K562 (cell line): ENCODE data around the gene MTHFS. TPM values are rescaled to one million over a fixed set of nuclear protein-coding genes. Genes with fewer than 3 reads are reported as not detected.

ENCODE experiments used
- AFF4 ChIP-seq: sonication (generic); formaldehyde crosslinking; IDR thresholded peaks from 2 replicates; pipeline ENCODE4 v1.8.0; 2023; ENCODE audit warnings: mild to moderate bottlenecking, missing genetic modification reagents
- ARHGAP35 ChIP-seq: fragments of 450-650 bp; IDR thresholded peaks from 2 replicates; pipeline ENCODE4 v1.6.1; 2018; ENCODE audit not compliant: partially characterized antibody
- CEBPB ChIP-seq: fragments of 450-650 bp; IDR thresholded peaks from 2 replicates; pipeline ENCODE4 v1.6.1; 2016; ENCODE audit warnings: missing genetic modification characterization, missing compliant biosample characterization
- CLOCK ChIP-seq: fragments of 250-450 bp; sonication (Bioruptor Pico); IDR thresholded peaks from 2 replicates; pipeline ENCODE4 v1.4.0; 2020; ENCODE audit warnings: mild to moderate bottlenecking, moderate library complexity, borderline replicate concordance
- CTBP1 ChIP-seq: fragments of 450-650 bp; IDR thresholded peaks from 2 replicates; pipeline ENCODE4 v1.6.1; 2016; ENCODE audit warnings: borderline replicate concordance
- NR2F6 ChIP-seq: fragments of 450-650 bp; formaldehyde crosslinking; IDR thresholded peaks from 2 replicates; pipeline ENCODE4 v1.4.0; 2020; ENCODE audit warnings: mild to moderate bottlenecking
- RFX1 ChIP-seq: fragments of 450-650 bp; IDR thresholded peaks from 2 replicates; pipeline ENCODE4 v1.6.1; 2016; ENCODE audit warnings: mild to moderate bottlenecking, moderate library complexity
- RUNX1 ChIP-seq: sonication (generic); IDR thresholded peaks from 2 replicates; pipeline ENCODE4 v1.6.1; 2016; ENCODE audit warnings: antibody characterized with exemption, low read depth
- TFAP4 ChIP-seq: sonication (generic); formaldehyde crosslinking; IDR thresholded peaks from 2 replicates; pipeline ENCODE4 v1.8.0; 2022; ENCODE audit warnings: missing genetic modification reagents, mild to moderate bottlenecking, moderate library complexity, borderline replicate concordance
- ZC3H11A ChIP-seq: IDR thresholded peaks from 2 replicates; pipeline ENCODE4 v1.6.1; 2012; ENCODE audit warnings: low read depth, low read length, improper control_type of control experiment
- ZNF583 ChIP-seq: fragments of 250-450 bp; sonication (Bioruptor Pico); IDR thresholded peaks from 2 replicates; pipeline ENCODE4 v1.4.0; 2020
- polyA plus RNA-seq, 8 experiments: library from polyadenylated mRNA; depleted of rRNA in 4 of 8; stranded (reverse) in 5 of 8; unstranded in 3 of 8; fragments of >200 nt; fragmentation: Nextera tagmentation in 2 of 8; fragmentation: Illumina TruSeq in 1 of 8; extraction: Ambion mirVana in 2 of 8; extraction: Trizol in 1 of 8; gene quantifications; 2 replicates each; pipeline versions ENCODE4 v1.2.1 to v1.2.3, GENCODE V29; 2011 to 2014; ENCODE audit warnings: inconsistent platforms in 1 of 8, missing spikeins in 1 of 8
- total RNA-seq, 7 experiments: library from RNA; depleted of rRNA in 6 of 7; stranded (reverse); fragments of >200 nt in 6 of 7; fragmentation: Illumina TruSeq in 2 of 7; extraction: Trizol in 2 of 7; gene quantifications; 2 replicates each; pipeline versions ENCODE4 v1.2.1 to v1.2.3, GENCODE V29; 2011 to 2021; ENCODE audit warnings: low replicate concordance in 1 of 7

The MTHFS gene
- total and polyA plus RNA-seq, 9 of the 15 experiments (the other 6 are each of a cell fraction or from before 2014, with no cell fraction given) = 17.8 to 79.3 (median 41.7) TPM

- TF ChIP-seq CLOCK (no peak), RFX1 (no peak), AFF4 (CRISPR knock-in tag) (peak; percentile 60; the same call in 1 of the 2 replicates), ZC3H11A (no peak), RUNX1 (no peak), NR2F6 (CRISPR knock-in tag) (no peak), CTBP1 (peak; percentile 70), ARHGAP35 (no peak), TFAP4 (peak; percentile 70), ZNF583 (CRISPR knock-in tag) (no peak), CEBPB (tag) (no peak)
Measured at GRCh38 chr15:79923515-79924169, 26.8 kb upstream of the MTHFS start (continued).
